ENCODE measurements around the gene ACSF2.

DNA sequence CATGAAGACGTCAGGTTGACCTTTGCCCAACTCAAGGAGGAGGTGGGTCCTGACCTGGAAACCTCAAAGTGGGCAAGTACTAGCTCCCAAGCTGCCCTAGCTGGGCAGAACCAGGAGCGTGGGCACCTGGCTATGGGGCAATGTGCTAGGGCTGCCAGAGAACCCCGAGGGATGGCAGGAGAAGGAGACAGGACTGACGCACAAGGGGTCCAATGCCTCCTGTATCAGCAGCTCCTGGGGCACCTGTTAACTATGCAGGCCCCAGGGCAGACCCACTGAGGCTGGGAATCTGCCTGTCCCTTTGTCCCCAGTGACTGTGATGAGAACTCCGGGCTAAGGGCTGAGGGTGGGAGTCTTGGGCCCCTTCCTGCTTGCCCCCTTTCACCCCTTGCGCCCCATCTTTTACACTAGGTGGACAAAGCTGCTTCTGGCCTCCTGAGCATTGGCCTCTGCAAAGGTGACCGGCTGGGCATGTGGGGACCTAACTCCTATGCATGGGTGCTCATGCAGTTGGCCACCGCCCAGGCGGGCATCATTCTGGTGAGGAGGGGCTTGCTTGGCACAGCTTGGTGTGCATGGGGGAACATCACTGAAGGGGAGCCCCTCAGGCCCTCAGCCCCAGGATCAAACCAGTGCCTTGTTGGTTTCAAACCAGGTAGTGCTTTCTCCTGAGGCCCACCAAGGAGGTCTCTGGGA, 35.0 kb downstream of the ACSF2 start:
- TF ChIP-seq POLR2A (IDR thresholded peaks at IDR 0.05; ENCODE audit: low read depth, low read length) (no peak), SPI1 (IDR thresholded peaks at IDR 0.05; ENCODE audit: low read depth, low read length) (no peak), POU2F2 (IDR thresholded peaks at IDR 0.05; ENCODE audit: low read depth, low read length) (no peak)

Data from GM12891 (cell line).